Transverse colon (tissue), 4 donors: Measurements from ENCODE around the gene ZNF484.
"Not testable (repeated sequence)": the region's sequence is repeated elsewhere in the genome, so short reads cannot be mapped to it uniquely, and the experiment has no call there.

Experiments used
- EP300 ChIP-seq: sonication (generic); formaldehyde crosslinking; IDR thresholded peaks from one replicate; pipeline ENCODE4 v1.6.1; 2017; ENCODE audit warnings: antibody characterized with exemption, low read depth
- POLR2A ChIP-seq: fragments of 450-650 bp; IDR thresholded peaks from one replicate; pipeline ENCODE4 v1.6.1; 2016; ENCODE audit warnings: antibody characterized with exemption, mild to moderate bottlenecking, moderate library complexity
- POLR2AphosphoS5 ChIP-seq, 3 donors: sonication (generic); formaldehyde crosslinking; IDR thresholded peaks; one replicate each; pipeline ENCODE4 v1.6.1; 2016; ENCODE audit warnings: antibody characterized with exemption in 3 of 3
- TF ChIP-seq, protein P1 (sequence below), 5 experiments: fragments of 200-600 bp in 3 of 5; fragments of 450-650 bp in 2 of 5; sonication (generic) in 3 of 5; IDR thresholded peaks; 1 replicate in 2 of 5; 2 replicates in 3 of 5; pipeline ENCODE4 v1.5.1; 2016 to 2017; ENCODE audit warnings: antibody characterized with exemption in 5 of 5, inconsistent platforms in 3 of 5, mild to moderate bottlenecking in 2 of 5, moderate library complexity in 1 of 5

DNA sequence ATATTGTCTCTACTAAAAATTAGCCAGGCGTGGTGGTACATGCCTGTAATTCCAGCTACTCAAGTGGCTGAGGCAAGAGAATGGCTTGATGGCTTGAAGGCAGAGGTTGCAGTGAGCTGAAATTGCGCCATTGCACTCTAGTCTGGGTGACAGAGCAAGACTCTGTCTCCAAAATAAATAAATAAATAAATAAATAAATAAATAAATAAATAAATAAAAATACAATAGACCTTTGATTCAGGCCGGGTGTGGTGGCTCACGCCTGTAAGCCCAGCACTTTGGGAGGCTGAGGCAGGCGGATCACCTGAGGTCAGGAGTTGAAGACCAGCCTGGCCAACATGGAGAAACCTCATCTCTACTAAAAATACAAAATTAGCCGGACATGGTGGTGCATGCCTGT lies 29.1 kb downstream of the ZNF484 start:
- TF ChIP-seq, protein P1, sequence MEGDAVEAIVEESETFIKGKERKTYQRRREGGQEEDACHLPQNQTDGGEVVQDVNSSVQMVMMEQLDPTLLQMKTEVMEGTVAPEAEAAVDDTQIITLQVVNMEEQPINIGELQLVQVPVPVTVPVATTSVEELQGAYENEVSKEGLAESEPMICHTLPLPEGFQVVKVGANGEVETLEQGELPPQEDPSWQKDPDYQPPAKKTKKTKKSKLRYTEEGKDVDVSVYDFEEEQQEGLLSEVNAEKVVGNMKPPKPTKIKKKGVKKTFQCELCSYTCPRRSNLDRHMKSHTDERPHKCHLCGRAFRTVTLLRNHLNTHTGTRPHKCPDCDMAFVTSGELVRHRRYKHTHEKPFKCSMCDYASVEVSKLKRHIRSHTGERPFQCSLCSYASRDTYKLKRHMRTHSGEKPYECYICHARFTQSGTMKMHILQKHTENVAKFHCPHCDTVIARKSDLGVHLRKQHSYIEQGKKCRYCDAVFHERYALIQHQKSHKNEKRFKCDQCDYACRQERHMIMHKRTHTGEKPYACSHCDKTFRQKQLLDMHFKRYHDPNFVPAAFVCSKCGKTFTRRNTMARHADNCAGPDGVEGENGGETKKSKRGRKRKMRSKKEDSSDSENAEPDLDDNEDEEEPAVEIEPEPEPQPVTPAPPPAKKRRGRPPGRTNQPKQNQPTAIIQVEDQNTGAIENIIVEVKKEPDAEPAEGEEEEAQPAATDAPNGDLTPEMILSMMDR (IDR thresholded peaks at IDR 0.05) = not testable (repeated sequence)
- TF ChIP-seq POLR2AphosphoS5 (IDR thresholded peaks at IDR 0.05); POLR2A; EP300: not testable (repeated sequence)
